HG03039 (cell line): Measurements from ENCODE around the gene EOLA1.
"Not testable (repeated sequence)": the region's sequence is repeated elsewhere in the genome, so short reads cannot be mapped to it uniquely, and the experiment has no call there.

Source experiments
- ATAC-seq: cut with Tn5 transposase; IDR thresholded peaks from one replicate; pipeline ENCODE4 v1.9.1; 2021; ENCODE audit warnings: mild to moderate bottlenecking, moderate library complexity; ENCODE audit not compliant: unreplicated experiment

The EOLA1 gene

GRCh38 chrX:149540621-149541520 lies at the start of gene EOLA1:
EOLA1 (plus strand) TSS chrX:149541012; CDS start chrX:149545631, 4,619 bp downstream.
- ATAC-seq = peak; percentile 78

GRCh38 chrX:149491812-149492211 lies 49.0 kb upstream of the EOLA1 start:
- no peak for ATAC-seq

DNA sequence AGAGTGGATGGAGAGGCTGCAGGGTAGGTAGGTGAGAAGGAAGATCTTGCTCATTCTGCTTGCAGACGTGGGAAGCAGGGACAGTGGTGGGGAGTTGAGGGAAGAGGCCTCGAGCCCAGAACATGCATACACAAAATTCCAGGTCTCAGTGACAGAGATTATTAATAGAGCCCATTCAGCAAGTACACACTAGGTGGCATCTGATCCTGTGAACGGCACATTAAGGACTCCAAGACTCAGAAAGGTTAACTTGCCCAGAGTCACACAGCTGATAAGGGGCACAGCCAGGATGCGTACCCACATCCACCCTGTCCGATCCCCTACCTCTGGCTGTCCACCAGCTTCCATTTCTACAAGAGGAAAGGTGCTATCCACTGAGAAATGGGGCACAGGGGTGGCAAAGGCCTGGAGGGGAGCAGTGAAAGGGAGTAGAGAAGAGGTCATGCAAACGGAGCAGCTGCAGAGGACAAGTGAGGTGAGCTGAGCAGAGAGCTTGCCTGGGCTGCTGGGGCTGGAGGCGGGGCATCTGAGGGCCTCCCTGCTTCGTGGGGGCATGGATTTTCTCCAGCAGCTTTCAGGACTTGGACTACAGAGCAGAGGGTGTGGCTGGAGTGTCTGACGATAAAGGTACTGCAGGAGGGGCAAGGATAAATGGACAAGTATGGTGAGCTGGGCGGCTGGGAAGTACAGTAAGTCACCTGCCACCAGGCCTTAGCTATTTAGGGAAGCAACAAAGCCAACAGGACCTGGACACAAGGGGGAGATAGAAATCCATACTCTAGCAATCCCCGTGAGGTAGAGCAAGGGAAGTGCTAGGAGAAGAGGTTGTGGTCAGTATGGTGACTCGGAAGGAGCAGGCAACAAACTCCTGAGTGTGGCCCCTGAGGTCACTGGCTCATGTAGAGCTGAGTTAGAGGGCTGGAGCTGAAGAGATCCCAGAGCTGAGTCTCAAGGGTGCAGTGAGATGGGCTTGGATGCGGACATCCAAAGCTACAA lies 46.9 kb upstream of the EOLA1 start:
- ATAC-seq = no peak

DNA sequence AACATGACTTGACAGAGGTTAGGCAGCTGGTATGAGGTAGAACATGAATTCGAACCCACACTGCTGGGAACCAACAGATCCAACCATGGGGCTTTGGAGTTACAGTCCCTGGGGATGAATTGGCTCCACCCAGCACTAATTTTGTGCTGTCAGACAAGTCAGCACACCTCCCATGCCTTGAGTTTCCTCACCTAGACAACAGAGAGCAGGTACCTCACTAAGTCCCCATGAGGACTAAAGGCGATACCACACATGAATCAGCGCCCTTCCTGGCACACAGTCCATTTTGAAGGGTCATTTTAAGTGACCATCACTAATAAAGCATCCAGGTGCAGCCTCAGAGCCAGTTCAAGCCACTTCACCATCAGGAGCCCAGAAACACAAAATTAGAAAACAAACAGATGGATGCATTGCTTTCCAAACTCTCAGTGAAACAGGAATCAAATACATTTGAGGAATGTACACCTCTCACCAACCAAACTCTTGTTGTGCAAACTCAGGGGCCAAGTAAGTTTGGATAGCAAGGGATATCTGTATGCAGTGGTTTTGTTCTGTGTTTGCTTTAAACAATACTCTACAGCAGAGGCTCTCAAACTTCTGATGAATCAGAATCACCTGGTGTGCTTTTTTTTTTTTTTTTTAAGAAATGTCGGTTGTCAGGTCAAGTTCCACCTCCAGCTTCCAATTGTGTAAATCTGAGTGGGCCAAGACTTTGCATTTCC lies 45.8 kb upstream of the EOLA1 start:
- ATAC-seq = no peak

DNA sequence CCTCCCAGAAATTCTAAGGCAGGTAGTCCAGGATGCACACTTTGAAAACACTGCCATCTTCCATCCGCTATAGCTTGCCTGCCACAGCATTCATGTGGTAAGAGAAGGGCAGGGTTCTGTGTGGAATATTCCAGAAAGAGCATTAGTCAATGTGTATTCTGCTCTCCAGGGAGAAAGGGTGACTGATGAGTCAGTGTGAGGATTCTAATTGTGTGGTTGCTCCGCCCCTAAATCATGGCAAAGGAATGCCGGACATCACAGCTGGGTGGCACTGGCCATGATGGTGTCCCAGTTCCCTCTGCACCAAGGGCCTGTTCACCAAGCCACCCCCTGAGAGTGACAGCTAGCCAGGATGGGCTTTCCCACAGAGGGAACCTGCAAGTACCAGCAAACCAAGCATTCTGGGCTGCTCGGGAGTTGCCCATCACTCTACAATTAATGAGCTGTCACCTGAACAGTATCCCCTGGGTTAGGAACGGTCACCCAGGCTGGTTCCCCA lies 45.2 kb upstream of the EOLA1 start:
- no peak for ATAC-seq

DNA sequence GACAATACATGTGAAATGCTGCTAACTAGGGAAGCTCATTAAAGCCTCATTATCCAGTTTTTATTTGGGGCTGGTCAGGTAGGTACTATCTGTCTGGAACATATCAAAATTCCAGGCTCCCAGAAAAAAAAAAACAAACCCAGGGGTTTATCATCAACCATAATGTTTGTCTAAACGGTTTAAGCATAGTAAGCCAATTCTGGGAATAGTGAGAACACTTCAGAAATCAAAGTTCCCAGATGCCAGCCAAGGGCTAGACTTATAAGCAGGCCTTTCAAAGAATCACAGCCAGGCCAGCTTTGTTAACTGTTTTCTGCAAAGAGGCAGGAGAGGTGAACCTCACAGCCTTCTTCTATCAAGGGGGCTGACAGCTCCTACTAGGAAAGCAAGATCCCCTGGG lies 43.8 kb upstream of the EOLA1 start:
- no peak for ATAC-seq

DNA sequence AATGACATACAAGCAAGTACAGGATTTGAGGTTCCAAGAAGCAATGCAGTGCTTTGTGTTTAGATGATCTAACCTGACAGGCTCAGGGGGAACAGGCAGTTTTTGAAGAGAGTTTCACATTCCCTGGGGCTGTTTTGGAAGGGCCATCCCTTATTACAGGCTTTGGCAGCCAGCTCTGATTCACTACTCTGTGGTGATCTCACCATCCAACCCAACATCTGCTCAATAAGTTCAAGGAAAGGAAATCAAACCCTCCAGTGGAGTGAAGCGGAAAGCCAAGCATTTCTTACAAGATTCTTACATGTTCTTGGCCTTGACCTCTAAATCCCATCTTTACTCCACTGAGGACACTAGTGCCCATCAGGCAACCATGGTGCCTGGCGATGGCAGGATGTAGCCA lies 43.2 kb upstream of the EOLA1 start:
- no peak for ATAC-seq

- no peak for ATAC-seq
These were observed 42.0 kb upstream of the EOLA1 start for GRCh38 chrX:149498767-149499166.

GRCh38 chrX:149499766-149500165 lies 41.0 kb upstream of the EOLA1 start:
- no peak for ATAC-seq

GRCh38 chrX:149502923-149503322 lies 37.9 kb upstream of the EOLA1 start:
- not testable (repeated sequence) for ATAC-seq

- ATAC-seq = peak; percentile 65
These were observed 37.4 kb upstream of the EOLA1 start for GRCh38 chrX:149503446-149503845.

DNA sequence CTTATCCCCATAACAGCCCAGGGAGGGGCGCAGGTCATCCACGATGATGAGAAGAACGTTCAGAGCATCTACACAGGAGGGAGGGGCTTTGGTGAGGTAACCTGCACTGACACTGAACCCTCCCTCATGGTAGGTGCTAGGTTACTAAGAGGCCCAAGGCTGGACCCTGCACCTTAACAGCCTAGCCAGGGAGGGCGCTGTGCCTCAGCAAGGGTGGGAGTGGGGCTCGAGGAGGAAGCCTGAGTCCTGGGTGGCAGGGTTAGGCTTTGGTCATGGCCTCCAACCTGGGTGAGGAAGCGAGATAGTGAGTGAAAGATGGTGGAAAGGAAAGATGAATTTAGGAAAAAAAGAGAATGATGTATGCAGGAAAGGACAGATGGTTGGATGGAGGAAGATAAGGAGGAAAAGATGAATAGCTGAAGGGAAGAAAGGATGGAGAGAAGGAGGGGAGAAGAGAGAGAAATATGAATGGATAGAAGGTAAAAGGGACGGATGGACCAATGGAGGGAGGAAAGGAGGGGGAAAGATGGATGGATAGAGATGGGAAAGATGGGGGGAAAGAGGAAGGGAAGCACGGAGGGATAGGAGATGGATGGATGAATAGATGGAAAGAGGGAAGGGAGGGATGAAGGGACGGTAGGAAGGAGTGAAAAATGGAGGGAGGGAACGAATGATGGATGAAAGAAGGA lies 36.4 kb upstream of the EOLA1 start:
- peak; percentile 26 for ATAC-seq

GRCh38 chrX:149504915-149505651 lies 35.7 kb upstream of the EOLA1 start, which contains the start of gene IDS:
IDS (minus strand) TSS chrX:149505306; CDS start chrX:149505137, 169 bp downstream.
- peak; percentile 74 for ATAC-seq

GRCh38 chrX:149505671-149506070 lies 35.1 kb upstream of the EOLA1 start:
- ATAC-seq = no peak

DNA sequence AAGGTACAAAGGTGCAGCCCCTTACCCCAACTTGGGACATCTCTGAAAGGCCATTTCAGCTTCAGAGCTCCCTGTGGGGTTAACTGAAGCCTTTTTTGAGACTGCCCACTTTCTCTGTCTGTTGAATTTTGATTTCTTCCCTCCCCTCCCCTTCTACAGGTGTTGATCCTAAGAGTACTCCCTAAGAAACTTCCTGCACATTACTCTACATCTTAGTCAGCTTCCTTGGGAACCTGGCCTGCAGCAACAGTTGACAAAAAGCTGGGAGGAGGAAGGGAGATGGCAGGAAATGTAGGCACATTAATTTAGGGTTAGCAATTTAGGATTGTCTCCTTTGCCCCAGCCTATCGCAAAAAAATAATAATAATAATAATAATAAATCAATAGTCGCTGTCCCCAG lies 34.5 kb upstream of the EOLA1 start:
- no peak for ATAC-seq

DNA sequence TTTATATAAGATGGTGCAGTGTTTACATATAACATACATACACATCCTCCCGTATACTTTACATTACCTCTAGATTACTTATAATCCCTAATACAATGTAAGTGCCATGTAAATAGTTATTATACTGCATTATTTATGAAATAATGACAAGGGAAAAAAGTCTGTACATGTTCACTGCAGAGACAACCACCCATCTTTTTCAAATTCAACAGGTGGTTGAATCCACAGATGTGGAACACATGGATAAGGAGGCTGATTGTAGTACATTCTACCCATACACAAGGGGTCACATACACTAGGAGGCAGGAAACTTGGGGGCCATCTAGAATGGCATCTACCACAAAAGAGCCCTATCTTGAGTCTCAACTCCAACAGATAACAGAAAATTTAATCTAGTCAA lies 32.3 kb upstream of the EOLA1 start:
- no peak for ATAC-seq

- ATAC-seq = no peak
These were observed 30.4 kb upstream of the EOLA1 start for GRCh38 chrX:149510386-149510785.

GRCh38 chrX:149511081-149511480 lies 29.7 kb upstream of the EOLA1 start:
- ATAC-seq = no peak

GRCh38 chrX:149512225-149512885 lies 28.5 kb upstream of the EOLA1 start:
- ATAC-seq = no peak
